Left lung (tissue), 10 donors: ENCODE data around the gene ASIC3. TPM values are rescaled to one million over a fixed set of nuclear protein-coding genes. Genes with fewer than 3 reads are reported as not detected.

ENCODE experiments used
- ATAC-seq: fragments of 200-7000 bp; cut with Tn5 transposase; one replicate; pipeline ENCODE4 v1.9.1; 2020; ENCODE audit warnings: moderate library complexity
- DNase-seq, 4 donors: peaks; one replicate each; pipeline ENCODE4 v3.0.0-alpha.2; 2013 to 2020
- H3K27ac ChIP-seq, 2 donors: fragments of 200-600 bp; sonication (generic) in 1 of 2; one replicate each; pipeline versions ENCODE4 v1.5.0 to v1.8.0; 2020 to 2021
- H3K27me3 ChIP-seq, 2 donors: fragments of 200-600 bp; sonication (generic) in 1 of 2; one replicate each; pipeline versions ENCODE4 v1.5.0 to v1.8.0; 2020 to 2021
- H3K36me3 ChIP-seq, 2 donors: fragments of 200-600 bp; sonication (generic) in 1 of 2; one replicate each; pipeline versions ENCODE4 v1.5.0 to v1.8.0; 2020 to 2021
- H3K4me1 ChIP-seq, 2 donors: fragments of 200-600 bp; one replicate each; pipeline ENCODE4 v1.8.0; 2021
- H3K4me3 ChIP-seq, 2 donors: fragments of 200-600 bp; sonication (generic) in 1 of 2; one replicate each; pipeline versions ENCODE4 v1.5.0 to v1.8.0; 2020 to 2021; ENCODE audit warnings: mild to moderate bottlenecking in 1 of 2
- H3K9me3 ChIP-seq, 2 donors: fragments of 200-600 bp; sonication (generic) in 1 of 2; one replicate each; pipeline versions ENCODE4 v1.5.0 to v1.8.0; 2020 to 2021
- intact Hi-C, 2 donors: fragments of 100-400 bp; cut with DNase I; formaldehyde crosslinking; loops; one replicate each; pipeline versions ENCODE4 v1.11.2 to v1.14.2; 2022
- polyA plus RNA-seq, 6 donors: library from polyadenylated mRNA; unstranded; fragments of 120-200 nt; gene quantifications; one replicate each; pipeline ENCODE4 v1.2.1, GENCODE V29; 2013; ENCODE audit not compliant: insufficient read length in 6 of 6
- total RNA-seq, 2 donors: library from RNA; stranded (reverse); fragmentation: NEBNext Ultra II Directional; extraction: Animal tissue kit (Norgen Biotek cat#: 25700); gene quantifications; one replicate each; pipeline ENCODE4 v1.2.1, GENCODE V29; 2021
- TF ChIP-seq, protein P1 (sequence below), 2 donors: fragments of 200-600 bp; sonication (generic) in 1 of 2; IDR thresholded peaks; one replicate each; pipeline versions ENCODE4 v1.5.0 to v1.8.0; 2021; ENCODE audit warnings: antibody characterized with exemption in 2 of 2
- donor health status: DM: no; HTN: yes; CAD: no.
- donor health status: DM: no; HTN: no; CAD: no.

Gene ASIC3
- total and polyA plus RNA-seq, 8 donors, result 2.3 to 6.0 (median 3.4) TPM

DNA sequence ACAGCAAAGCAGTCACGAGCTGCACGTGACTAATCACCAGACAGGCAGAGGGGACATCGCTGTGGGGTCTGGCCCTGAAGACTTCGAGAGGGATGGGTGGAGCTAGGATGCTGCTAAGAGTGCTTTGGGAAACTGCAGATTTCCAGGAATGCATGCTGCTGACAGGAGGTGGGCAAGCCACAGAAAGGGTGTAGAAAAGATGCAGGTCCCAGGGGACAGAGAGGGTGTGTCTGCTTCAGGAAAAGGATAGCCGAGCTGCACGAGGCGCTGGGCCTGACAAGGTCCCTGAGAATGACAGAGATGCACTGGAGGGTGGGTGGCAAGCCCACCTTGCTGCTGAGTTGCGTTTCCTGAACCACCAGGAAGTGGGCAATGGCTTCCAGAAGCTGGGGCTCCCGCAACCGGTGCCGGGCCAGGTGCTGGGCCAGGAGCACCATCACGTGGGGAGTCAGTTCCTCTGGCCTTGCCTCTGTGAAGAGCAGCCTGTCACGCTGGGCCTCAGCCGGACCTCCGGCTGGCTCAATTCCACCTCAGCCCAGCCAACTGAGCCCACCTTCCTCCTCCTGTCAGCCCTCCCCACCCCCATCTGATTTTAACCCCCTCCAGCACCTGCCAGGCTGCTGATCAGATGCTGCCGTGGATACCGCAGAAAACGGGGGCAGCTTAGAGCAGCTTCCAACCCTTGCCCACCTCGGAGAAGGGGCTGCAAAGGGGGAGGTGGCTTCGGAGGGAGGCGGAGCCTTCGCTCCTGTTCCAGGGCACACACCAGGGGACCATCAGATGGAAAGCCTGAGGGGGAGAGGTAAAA is 30.1 kb downstream of the ASIC3 start:
- Histone ChIP-seq H3K4me3 (no peak overlapping the region), H3K27ac (peak overlapping the region in 1 of 2 donors; percentile 31), H3K27me3 (no peaks in the 10 kb centered on the region), H3K9me3 (no peaks in the 10 kb centered on the region), H3K4me1 (peaks cover 35 to 47% of the 10 kb centered on the region in 2 donors), H3K36me3 (peaks cover 5 to 40% of the 10 kb centered on the region in 2 donors)
- ATAC-seq (no peak), DNase-seq (peak in 1 of 4 donors; percentile 79)
- TF ChIP-seq, protein P1, sequence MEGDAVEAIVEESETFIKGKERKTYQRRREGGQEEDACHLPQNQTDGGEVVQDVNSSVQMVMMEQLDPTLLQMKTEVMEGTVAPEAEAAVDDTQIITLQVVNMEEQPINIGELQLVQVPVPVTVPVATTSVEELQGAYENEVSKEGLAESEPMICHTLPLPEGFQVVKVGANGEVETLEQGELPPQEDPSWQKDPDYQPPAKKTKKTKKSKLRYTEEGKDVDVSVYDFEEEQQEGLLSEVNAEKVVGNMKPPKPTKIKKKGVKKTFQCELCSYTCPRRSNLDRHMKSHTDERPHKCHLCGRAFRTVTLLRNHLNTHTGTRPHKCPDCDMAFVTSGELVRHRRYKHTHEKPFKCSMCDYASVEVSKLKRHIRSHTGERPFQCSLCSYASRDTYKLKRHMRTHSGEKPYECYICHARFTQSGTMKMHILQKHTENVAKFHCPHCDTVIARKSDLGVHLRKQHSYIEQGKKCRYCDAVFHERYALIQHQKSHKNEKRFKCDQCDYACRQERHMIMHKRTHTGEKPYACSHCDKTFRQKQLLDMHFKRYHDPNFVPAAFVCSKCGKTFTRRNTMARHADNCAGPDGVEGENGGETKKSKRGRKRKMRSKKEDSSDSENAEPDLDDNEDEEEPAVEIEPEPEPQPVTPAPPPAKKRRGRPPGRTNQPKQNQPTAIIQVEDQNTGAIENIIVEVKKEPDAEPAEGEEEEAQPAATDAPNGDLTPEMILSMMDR (IDR thresholded peaks at IDR 0.05), result no peak
- intact Hi-C loops, result no loop called here

DNA sequence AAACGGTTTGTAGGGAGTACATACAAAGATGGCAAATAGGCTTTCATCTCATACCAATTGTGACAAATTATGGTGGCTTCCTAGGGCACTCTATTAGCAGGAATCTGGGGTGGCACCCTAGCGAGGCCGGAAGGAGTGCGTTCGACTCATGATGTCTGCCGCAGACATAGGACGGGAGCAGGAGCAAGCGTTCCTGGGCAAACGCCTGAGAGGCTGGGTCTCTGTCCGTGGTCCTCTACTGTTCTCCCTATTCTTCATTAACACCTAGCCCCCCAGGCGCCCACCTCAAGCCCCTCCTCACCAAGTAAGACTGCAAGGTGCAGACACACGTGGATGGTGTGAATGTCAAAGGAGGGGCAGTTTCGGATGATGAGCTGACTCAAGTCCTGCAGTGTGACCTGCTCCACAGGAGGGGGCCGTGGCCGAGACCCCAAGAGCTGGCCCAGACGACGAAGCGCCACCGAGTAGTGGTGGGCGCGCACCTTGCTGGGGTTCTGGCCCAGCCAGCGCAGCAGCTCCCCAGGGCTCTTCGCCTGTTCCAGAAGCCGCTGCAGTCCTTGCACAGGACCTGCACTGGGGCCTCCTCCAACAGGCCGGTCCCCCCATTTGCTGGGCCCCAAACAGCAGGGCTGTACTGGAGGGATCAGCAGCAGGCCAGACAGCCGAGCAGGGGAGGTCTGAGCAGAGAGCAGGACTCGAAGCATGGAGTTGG is 31.0 kb downstream of the ASIC3 start:
- no peaks in the 10 kb centered on the region for H3K27me3 ChIP-seq
- H3K27ac ChIP-seq, result peak overlapping the region in 1 of 2 donors; percentile 91
- TF ChIP-seq, protein P1 (IDR thresholded peaks at IDR 0.05), result no peak
- intact Hi-C loops, result no loop called here
- ATAC-seq, result no peak
- peak overlapping the region; percentile 94 to 98 for H3K4me3 ChIP-seq
- no peaks in the 10 kb centered on the region for H3K9me3 ChIP-seq
- DNase-seq, result peak in 1 of 4 donors; percentile 76
- H3K36me3 ChIP-seq, result peaks cover 5 to 30% of the 10 kb centered on the region in 2 donors
- peaks cover 35 to 56% of the 10 kb centered on the region in 2 donors for H3K4me1 ChIP-seq

DNA sequence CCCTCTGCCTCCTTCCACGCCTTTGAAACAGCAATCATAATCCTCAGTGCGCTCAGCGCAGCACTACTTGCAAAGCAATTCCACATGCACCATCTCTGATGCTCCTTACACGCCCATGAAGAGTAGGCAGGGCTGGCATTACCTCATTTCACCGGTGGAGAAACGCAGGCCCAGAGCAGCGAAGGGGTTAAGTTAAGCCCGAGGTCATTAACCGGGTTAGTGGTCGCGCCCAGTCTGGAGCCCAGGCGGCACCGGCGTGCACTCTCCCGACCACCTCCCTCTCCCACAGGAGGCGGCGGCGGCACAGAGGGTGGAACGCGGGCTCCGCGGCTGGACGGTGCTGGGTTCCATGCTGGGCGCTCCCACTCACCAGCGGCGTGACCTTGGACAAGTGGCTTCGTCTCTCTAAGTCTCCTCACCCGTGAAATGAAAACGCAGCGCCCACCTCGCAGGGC is 31.8 kb downstream of the ASIC3 start:
- H3K27me3 ChIP-seq, result no peaks in the 10 kb centered on the region
- H3K36me3 ChIP-seq, result peaks cover 0 to 23% of the 10 kb centered on the region in 2 donors
- H3K4me3 ChIP-seq, result peak overlapping the region; percentile 94 to 98
- intact Hi-C loops, result no loop called here
- H3K9me3 ChIP-seq, result no peaks in the 10 kb centered on the region
- ATAC-seq, result peak; percentile 20
- H3K4me1 ChIP-seq, result peaks cover 35 to 62% of the 10 kb centered on the region in 2 donors
- H3K27ac ChIP-seq, result peak overlapping the region; percentile 91
- TF ChIP-seq, protein P1 (IDR thresholded peaks at IDR 0.05), result no peak
- DNase-seq, result no peak

DNA sequence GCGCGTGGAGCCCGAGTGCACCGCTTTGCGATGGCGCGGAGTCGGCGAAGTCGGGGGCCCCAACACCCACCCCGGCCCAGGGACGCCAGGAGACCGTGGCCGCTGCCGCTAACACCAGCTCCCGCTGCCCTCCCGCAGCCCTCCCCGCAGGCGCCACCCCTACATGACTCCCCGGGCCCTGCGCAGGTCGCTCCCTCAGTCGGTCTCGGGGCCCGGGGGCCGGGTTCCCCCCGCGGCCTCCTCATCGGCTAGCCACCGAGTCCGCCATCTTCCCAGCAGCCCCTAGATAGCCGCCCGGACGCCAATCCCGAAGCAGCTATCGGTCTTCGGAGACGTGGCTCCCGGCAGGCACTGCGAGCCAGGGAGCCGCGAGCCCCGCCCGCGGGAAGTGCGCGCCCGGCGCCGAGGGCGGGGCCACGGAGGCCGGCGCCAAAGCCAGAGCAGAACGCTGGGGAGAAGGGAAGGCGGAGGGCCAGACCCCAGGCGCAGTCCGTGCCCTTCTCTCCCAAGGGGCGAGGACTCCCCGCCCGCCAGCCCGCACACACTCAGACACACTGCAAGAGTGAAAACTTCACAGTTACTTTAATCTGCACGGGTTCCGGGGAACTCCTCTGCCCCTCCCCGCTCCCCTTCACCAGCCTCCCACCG is 32.3 kb downstream of the ASIC3 start, which contains the start of gene FASTK:
TSS of gene FASTK (minus strand) at position 288 of the 648 bp plus-strand sequence. CDS start at position 245, 43 bp downstream.
- peaks cover 0 to 18% of the 10 kb centered on the region in 2 donors for H3K36me3 ChIP-seq
- peak within 1 kb of the TSS; percentile 94 to 98 for H3K4me3 ChIP-seq
- DNase-seq (peak; percentile 87 to 98 (median 92)), ATAC-seq (peak; percentile 91)
- H3K4me1 ChIP-seq, result peaks cover 39 to 67% of the 10 kb centered on the region in 2 donors
- TF ChIP-seq, protein P1 (IDR thresholded peaks at IDR 0.05), result no peak
- no peaks in the 10 kb centered on the region for H3K27me3 ChIP-seq
- H3K9me3 ChIP-seq, result no peaks in the 10 kb centered on the region
- peak within 1 kb of the TSS; percentile 91 for H3K27ac ChIP-seq
- intact Hi-C loops, result no loop called here
